Hematopoietic multipotent progenitor cell treated with erythropoietin and hydrocortisone succinate and interleukin-3 and kit ligand, for 17 days (in vitro differentiated cells): ENCODE results near the gene PAK1.

Experiments
- DNase-seq: peaks from one replicate; pipeline ENCODE4 v3.0.0-alpha.2; 2015; ENCODE audit warnings: low spot score

Gene PAK1

DNA sequence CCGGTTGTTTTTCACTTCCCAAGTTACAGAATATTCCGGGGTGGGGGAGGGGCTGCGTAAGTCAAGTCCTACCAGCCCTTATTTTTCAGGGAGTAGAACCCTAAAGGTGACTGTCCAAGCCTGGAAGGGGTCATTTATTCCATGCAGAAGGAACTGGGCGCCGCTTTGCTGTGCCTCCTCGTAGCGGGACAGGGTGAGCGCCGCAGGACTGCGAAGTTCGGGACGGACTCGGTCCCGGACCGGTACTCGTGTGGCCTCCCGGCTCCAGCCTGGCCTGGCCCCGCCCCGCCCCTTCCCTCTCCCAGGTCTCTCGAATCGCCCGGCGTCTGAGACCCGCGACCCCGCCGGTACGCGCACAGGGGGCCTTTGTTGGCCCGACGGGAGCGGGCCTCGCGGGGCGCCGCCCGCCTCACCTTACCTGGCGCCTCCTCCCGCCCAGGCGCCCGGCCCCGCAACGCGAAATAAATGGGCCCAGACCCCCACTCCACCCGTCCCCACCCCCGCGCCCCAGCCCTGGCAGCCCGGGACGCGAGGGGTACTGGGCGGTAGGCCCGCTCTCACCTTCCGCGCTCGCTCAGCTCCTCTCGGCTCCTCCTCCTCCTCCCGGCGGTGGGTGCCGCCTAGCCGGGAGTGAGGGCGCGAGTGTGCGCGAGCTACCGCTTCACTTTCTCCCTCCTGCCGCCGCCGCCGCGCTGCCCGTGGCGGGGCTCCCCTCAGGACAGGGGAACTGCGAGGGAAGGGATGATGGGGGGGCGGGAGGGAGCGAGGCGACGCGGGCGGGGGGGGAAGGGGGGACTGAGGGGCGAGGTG is 698 bp downstream of the PAK1 start:
- peak; percentile 59 for DNase-seq

DNA sequence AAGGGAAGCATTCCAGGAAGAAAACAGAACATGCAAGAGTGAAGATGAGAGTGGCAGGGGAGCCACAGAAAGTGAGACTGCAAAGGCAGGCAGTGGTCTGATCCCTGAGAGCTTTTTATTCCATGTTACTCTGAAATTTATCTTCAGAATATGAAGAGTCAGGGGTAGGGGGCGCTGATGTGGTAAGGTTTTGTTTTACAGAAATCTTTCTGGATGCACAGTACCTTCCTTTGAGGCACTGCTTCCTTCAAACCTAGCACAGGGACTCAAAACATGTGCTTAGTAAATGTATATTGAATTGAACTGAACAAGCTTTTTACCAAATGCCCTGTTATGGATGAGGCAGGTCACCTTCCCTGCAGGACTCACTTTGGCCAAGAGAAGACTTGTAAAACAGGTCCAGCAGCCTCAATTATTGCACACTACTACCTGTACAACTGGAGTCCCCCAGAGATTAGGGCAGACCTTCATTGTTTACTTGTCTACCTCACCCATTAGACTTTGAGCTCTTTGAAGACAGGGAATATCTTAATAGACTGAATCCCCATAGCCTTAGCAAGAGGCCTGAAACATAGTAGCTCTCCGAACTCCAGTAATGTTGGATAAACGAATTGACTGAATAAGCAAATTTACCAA is 2.2 kb downstream of the PAK1 start:
- peak; percentile 33 for DNase-seq

DNA sequence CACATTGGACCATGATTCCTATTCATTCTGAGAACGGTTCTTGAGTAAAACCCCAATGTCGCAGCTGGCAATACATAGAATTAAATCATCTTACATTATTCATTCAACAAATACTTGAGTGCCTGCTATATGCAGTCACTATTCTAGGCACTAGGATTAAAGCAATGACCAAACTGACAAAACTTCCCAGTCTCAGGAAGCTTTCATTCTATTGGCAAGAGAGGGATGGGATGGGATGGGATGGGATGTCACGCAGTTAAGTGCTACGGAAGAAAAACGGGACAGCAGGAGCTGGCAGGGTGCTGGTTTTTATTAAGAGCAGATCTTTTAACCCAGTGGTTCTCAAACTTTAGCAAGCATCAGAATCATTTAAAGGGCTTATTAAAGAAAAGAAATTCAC is 2.9 kb downstream of the PAK1 start:
- DNase-seq, result no peak

- no peak for DNase-seq
Observed at GRCh38 chr11:77470504-77470903, 3.4 kb downstream of the PAK1 start.

DNA sequence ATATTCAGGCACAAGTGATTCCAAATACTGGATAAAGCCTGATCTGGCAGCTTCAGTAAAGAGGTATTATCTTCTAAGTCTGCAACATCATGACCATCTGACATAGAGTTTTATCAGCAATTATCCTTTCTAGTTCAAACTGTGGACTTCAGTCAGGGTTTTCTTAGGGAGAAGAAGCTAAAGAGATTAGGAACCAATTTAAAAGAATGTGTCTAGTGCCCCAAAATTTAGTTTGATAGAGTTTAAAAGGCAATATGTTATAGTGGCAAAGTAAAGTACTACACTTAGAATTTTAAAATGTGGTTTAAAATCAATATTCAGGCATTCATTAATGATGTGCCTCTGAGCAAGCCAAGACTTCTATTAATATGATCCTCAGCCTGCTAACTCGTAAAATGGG is 5.4 kb downstream of the PAK1 start:
- no peak for DNase-seq

- DNase-seq, result no peak
Observed at GRCh38 chr11:77467993-77468392, 5.9 kb downstream of the PAK1 start.

- DNase-seq, result no peak
Observed at GRCh38 chr11:77467233-77467632, 6.7 kb downstream of the PAK1 start.

DNA sequence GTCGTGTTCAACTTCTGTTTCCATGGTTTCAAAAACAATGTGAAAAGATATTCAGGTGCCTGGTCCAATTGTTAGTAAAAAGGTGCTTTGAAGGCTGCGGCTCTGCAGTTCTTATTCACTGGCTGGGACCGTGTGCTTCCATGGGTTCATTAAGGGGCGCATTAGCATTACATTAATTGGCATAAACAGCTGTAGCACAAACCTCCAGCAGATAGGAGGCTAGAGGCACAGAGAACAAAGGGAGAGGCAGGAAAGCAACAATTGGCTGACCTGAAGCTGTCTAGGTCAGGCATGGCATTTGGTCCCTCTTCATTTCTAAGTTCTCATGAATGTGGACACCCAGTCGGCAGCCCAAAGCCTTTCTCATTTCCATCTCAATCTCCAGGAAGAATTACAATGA is 16.6 kb downstream of the PAK1 start:
- DNase-seq, result no peak

GRCh38 chr11:77455740-77456139 is 18.2 kb downstream of the PAK1 start:
- no peak for DNase-seq

DNA sequence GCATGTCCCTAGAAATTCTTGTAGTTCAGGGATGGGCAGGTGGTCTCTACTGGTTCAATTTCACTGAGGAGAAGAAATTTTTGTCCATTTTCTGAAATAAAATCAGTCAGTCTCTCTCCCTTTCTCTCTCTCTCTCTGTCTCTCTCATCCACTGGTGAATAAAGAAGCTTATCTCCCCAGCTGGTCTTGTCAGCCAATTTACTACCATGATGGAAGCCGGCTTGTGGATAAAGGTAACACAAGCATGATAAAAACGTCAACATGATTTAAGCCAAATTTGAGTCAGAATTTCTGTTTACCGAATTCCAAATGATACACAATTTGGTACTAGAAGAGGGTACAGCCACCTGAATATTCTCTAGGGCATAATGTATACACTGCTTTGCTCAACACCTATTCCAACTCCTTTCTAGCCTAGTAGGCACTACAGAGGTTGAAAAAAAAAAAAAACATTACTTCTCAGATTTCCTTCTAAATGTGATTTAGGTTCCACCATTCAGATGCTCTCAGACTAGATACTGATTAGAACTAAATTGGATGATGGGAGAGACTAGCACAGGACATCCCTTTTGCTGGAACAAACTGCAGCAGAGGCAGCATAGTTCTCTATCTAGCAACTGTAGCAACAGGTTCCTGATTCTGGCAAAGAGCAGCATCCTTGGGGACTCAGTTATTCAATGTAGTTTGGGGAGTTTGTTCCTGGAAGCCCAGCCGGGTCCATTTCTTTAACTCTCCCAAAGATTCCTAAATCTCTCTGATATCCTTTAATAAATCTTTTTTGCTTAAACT is 18.8 kb downstream of the PAK1 start:
- no peak for DNase-seq

GRCh38 chr11:77450227-77450626 is 23.7 kb downstream of the PAK1 start:
- DNase-seq, result no peak

DNA sequence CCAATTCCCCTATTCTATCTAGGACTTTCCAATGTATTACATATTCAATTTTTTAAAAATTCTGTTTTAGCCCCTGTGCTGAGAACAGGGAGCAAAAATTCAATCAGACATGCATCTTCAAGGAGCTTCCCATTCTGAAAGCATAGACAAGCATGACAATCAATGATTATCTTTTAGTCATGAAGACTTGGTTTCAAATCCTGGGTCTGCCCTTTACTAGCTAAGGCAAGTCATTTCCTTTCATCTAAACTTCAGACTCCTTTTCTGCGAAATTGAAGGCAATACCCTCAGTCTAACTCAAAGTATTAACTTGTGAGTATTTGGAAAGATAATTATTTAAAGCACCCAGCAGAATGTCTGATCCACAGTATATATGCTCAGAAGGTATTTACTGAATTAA is 24.1 kb downstream of the PAK1 start:
- no peak for DNase-seq

- DNase-seq, result no peak
Observed at GRCh38 chr11:77449060-77449521, 24.8 kb downstream of the PAK1 start.

- no peak for DNase-seq
Observed at GRCh38 chr11:77448269-77448668, 25.6 kb downstream of the PAK1 start.

GRCh38 chr11:77446911-77447629 is 26.8 kb downstream of the PAK1 start:
- no peak for DNase-seq

DNA sequence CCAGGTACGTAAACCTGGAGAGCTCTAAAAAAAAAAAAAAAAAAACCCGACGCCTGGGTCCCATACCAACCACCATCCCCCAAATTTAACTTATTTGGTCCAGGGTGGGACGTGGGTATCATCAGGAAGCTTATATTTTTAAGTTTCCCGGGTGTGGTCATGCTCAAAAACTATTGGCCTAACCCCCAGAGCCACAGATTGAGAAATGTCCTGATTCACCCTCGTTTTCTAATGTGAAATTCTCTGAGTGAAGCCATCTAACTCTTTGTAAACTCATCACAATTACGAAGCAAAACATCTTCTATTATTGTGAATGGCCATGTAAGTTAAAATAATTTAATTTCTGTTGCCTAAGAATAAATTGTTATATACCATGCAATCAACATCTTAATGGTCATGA is 29.6 kb downstream of the PAK1 start:
- DNase-seq, result no peak

- no peak for DNase-seq
Observed at GRCh38 chr11:77442394-77443053, 31.4 kb downstream of the PAK1 start.

GRCh38 chr11:77441426-77441825 is 32.5 kb downstream of the PAK1 start:
- no peak for DNase-seq

DNA sequence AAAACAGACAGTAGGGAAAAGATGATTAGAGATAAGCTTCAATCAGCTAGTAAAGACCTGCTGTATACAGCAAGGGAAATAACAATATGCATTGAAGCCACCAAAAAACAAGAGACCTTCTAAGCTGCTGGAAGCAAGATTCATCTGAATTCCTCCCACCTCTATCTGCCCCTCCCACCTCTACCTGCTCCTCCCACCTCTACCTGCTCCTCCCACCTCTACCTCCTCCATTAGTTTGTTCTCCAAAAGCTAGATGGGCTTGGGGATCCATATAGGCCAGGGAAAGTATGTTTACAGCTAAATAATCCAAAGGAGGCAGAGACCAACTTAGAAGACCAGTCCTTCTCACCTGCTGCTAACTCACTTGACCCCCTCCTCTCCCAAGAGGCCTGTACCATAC is 33.2 kb downstream of the PAK1 start:
- no peak for DNase-seq

DNA sequence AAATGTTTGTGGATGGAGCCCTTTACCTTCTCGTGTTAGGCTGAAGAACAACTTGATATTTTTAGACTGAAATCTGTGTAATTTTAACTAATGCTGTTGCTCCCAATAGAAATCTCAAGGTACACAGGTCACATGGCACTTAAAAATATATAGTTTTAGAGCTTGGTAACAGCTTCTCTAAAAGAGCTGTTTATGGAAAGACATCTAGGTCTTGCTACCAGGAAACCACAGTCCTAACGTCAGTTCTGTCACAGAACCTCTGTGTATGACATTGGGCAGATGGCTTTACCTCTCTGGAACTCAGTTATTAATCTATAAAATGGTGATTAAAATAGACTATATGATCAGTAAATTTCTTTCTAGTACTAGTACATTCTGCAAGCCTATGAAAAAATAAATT is 35.4 kb downstream of the PAK1 start:
- DNase-seq, result no peak

- no peak for DNase-seq
Observed at GRCh38 chr11:77436969-77437368, 36.9 kb downstream of the PAK1 start.

DNA sequence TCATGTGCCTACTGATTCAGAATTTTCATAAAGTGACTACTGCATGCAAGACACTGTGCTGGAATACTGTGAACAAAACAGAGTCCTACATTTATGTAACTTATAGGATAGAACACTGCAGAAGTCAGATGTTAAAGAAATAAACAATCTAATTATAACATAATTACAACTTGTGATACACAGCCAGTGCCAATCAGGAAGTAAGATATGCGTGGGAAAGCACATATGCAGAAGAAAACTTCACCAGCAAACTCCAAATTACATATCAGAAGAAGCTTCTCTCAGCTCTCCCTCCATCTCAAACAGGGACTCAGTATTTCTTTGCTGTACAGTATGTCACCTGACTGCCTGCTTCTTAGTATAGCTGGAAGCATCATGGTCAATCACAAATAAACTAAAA is 37.4 kb downstream of the PAK1 start:
- no peak for DNase-seq
